Psoas muscle (tissue), 8 donors: ENCODE results near the gene DIAPH1. TPM values are rescaled to one million over a fixed set of nuclear protein-coding genes. Genes with fewer than 3 reads are reported as not detected.

Source experiments
- ATAC-seq, 4 donors: fragments of 200-7000 bp; cut with Tn5 transposase; one replicate each; pipeline ENCODE4 v1.9.1; 2020; ENCODE audit warnings: moderate library complexity in 3 of 4, mild to moderate bottlenecking in 2 of 4
- DNase-seq, 2 donors: peaks; one replicate each; pipeline ENCODE4 v3.0.0-alpha.2; 2020
- H3K27ac ChIP-seq: fragments of 200-600 bp; one replicate; pipeline ENCODE4 v1.8.0; 2022
- H3K27me3 ChIP-seq, 3 donors: fragments of 200-600 bp in 1 of 3; one replicate each; pipeline versions ENCODE4 v1.6.1 to v1.8.0; 2013 to 2022; ENCODE audit warnings: low read length in 2 of 3, mild to moderate bottlenecking in 2 of 3, moderate library complexity in 1 of 3; ENCODE audit not compliant: insufficient read depth in 3 of 3
- H3K36me3 ChIP-seq, 2 donors: fragments of 200-600 bp in 1 of 2; one replicate each; pipeline versions ENCODE4 v1.6.1 to v1.8.0; 2013 to 2022; ENCODE audit warnings: low read depth in 1 of 2, mild to moderate bottlenecking in 1 of 2, moderate library complexity in 1 of 2; ENCODE audit not compliant: insufficient read depth in 1 of 2
- H3K4me1 ChIP-seq: fragments of 200-600 bp; one replicate; pipeline ENCODE4 v1.8.0; 2022
- H3K4me3 ChIP-seq: fragments of 200-600 bp; one replicate; pipeline ENCODE4 v1.8.0; 2022; ENCODE audit warnings: mild to moderate bottlenecking
- H3K9me3 ChIP-seq: fragments of 200-600 bp; one replicate; pipeline ENCODE4 v1.8.0; 2022
- WGBS, 3 donors: extraction: QIAGEN DNeasy Blood & Tissue Kit; methylation state at CpG; one replicate each; pipeline versions ENCODE4 v1.1.6 to v1.1.7; 2013; 5-methylcytosine and 5-hydroxymethylcytosine counted together
- intact Hi-C, 2 donors: fragments of 100-400 bp; cut with DNase I; formaldehyde crosslinking; loops; one replicate each; pipeline versions ENCODE4 v1.11.0 to v1.14.2; 2022
- polyA plus RNA-seq, 3 donors: library from polyadenylated mRNA; stranded (reverse); fragments of 200-250 nt; gene quantifications; one replicate each; pipeline ENCODE4 v1.2.3, GENCODE V29; 2013
- total RNA-seq, 4 donors: library from RNA; stranded (reverse); fragmentation: NEBNext Ultra II Directional in 2 of 4; extraction: Animal tissue kit (Norgen Biotek cat#: 25700) in 2 of 4; gene quantifications; one replicate each; pipeline versions ENCODE4 v1.2.1 to v1.2.4, GENCODE V29; 2021 to 2023
- TF ChIP-seq, protein P1 (sequence below): fragments of 200-600 bp; IDR thresholded peaks from one replicate; pipeline ENCODE4 v1.8.0; 2022; ENCODE audit warnings: antibody characterized with exemption
- donor health status: healthy with polysubstance abuse.
- donor health status: DM: no; HTN: no; CAD: no; lungs with moderate emphysema.
- donor health status: Bipolar disorder and iron deficiency.
- donor health status: healthy.
- donor health status: DM: yes; HTN: yes; CAD: no.
- donor health status: DM: no; HTN: no; CAD: no.
- donor health status: DM: no; HTN: no; CAD: no.
- donor health status: DM: yes; HTN: yes; CAD: no.

DIAPH1 gene
- total and polyA plus RNA-seq, 7 donors, result 93.1 to 217 (median 137) TPM

DNA sequence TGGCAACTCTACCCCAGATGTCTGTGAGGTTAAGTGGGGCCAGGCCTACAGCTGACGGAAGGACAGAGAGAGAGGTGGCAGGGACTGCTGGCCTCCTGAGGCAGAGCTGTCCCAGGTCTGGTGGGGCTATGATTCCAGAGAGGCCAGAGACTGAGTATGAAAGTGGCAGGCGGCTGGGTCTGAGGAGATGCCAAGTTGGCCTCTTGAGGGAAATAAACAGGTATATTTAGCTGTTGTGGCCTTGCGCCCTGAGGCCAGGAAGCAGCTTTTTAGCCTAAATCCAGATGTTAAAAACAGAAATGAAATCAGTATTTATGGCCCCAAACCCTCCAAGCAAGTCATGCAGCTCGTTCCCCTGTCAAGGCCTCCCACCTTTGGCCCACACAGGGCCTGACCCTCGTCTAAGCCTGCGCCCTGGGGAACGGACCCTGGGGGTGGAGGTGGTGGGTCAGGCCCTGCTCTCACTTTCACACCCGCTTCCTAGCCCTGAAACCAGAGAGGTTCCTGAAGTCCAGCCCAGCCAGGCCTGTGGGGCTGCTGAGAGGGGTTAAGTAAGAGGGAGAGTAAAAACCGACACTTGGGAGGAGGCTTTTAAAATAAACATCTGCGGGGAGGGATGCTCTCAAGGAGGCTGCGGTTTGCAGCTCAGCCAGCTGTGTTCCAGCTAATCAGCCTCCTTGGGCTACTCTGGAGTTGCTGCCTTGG, 111.3 kb downstream of the DIAPH1 start:
- Histone ChIP-seq H3K36me3 (peaks cover 6 to 18% of the 10 kb centered on the region in 2 donors), H3K4me3 (no peak overlapping the region), H3K4me1 (peaks cover 28% of the 10 kb centered on the region), H3K9me3 (no peaks in the 10 kb centered on the region), H3K27me3 (no peaks in the 10 kb centered on the region), H3K27ac (peak overlapping the region; percentile 73)
- ATAC-seq (peak; percentile 28 to 58 (median 48)), DNase-seq (peak; percentile 64 to 78)
- TF ChIP-seq, protein P1, sequence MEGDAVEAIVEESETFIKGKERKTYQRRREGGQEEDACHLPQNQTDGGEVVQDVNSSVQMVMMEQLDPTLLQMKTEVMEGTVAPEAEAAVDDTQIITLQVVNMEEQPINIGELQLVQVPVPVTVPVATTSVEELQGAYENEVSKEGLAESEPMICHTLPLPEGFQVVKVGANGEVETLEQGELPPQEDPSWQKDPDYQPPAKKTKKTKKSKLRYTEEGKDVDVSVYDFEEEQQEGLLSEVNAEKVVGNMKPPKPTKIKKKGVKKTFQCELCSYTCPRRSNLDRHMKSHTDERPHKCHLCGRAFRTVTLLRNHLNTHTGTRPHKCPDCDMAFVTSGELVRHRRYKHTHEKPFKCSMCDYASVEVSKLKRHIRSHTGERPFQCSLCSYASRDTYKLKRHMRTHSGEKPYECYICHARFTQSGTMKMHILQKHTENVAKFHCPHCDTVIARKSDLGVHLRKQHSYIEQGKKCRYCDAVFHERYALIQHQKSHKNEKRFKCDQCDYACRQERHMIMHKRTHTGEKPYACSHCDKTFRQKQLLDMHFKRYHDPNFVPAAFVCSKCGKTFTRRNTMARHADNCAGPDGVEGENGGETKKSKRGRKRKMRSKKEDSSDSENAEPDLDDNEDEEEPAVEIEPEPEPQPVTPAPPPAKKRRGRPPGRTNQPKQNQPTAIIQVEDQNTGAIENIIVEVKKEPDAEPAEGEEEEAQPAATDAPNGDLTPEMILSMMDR, result no peak
- intact Hi-C loops, result no loop called here
- WGBS, 3 donors, result 26 to 27% (median 26%) methylated on average over 11 of the region's 11 CpGs

- 51 to 60% (median 59%) methylated on average over 8 of the region's 8 CpGs for WGBS, 3 donors
- TF ChIP-seq, protein P1, result no peak
- Histone ChIP-seq H3K36me3 (peaks cover 4 to 15% of the 10 kb centered on the region in 2 donors), H3K27ac (peak overlapping the region; percentile 73), H3K27me3 (no peaks in the 10 kb centered on the region), H3K4me1 (peaks cover 21% of the 10 kb centered on the region), H3K9me3 (no peaks in the 10 kb centered on the region), H3K4me3 (no peak overlapping the region)
- ATAC-seq, result no peak
- intact Hi-C loops, result no loop called here
- DNase-seq, result no peak
Measured at GRCh38 chr5:141506381-141507155, 112.2 kb downstream of the DIAPH1 start.

GRCh38 chr5:141504216-141504615, 114.6 kb downstream of the DIAPH1 start:
- no peaks in the 10 kb centered on the region for H3K27me3 ChIP-seq
- H3K27ac ChIP-seq, result no peak overlapping the region
- no peak for ATAC-seq
- H3K9me3 ChIP-seq, result no peaks in the 10 kb centered on the region
- WGBS, 3 donors, result 57 to 66% (median 58%) methylated on average over 4 of the region's 4 CpGs
- H3K4me1 ChIP-seq, result peaks cover 15% of the 10 kb centered on the region
- DNase-seq, result no peak
- TF ChIP-seq, protein P1, result no peak
- intact Hi-C loops, result no loop called here
- H3K4me3 ChIP-seq, result no peak overlapping the region
- H3K36me3 ChIP-seq, result peaks cover 0 to 5% of the 10 kb centered on the region in 2 donors

- intact Hi-C loops, result no loop called here
- peaks cover 0 to 5% of the 10 kb centered on the region in 2 donors for H3K36me3 ChIP-seq
- ATAC-seq (no peak), DNase-seq (no peak)
- H3K4me3 ChIP-seq, result no peak overlapping the region
- H3K27ac ChIP-seq, result no peak overlapping the region
- TF ChIP-seq, protein P1, result no peak
- peaks cover 14% of the 10 kb centered on the region for H3K4me1 ChIP-seq
- WGBS, 3 donors, result 81 to 94% (median 88%) methylated on average over 2 of the region's 2 CpGs
- H3K27me3 ChIP-seq, result no peaks in the 10 kb centered on the region
- no peaks in the 10 kb centered on the region for H3K9me3 ChIP-seq
Measured at GRCh38 chr5:141503681-141504080, 115.1 kb downstream of the DIAPH1 start.
